Peyer's patch (tissue), 4 donors: ENCODE results near the gene IFI44.

Source experiments
- CTCF ChIP-seq, 6 experiments: fragments of 450-650 bp in 4 of 6; fragments of 200-600 bp in 2 of 6; sonication (generic) in 1 of 6; IDR thresholded peaks; one replicate each; pipeline ENCODE4 v1.5.1; 2017 to 2019; ENCODE audit warnings: antibody characterized with exemption in 6 of 6, mild to moderate bottlenecking in 3 of 6, moderate library complexity in 1 of 6
- POLR2A ChIP-seq, 2 donors: fragments of 450-650 bp; IDR thresholded peaks; one replicate each; pipeline ENCODE4 v1.5.1; 2017; ENCODE audit warnings: antibody characterized with exemption in 2 of 2, mild to moderate bottlenecking in 2 of 2, moderate library complexity in 2 of 2

- TF ChIP-seq CTCF (IDR thresholded peaks at IDR 0.05) (no peak), POLR2A (IDR thresholded peaks at IDR 0.05) (no peak)
Observed at GRCh38 chr1:78713297-78713696, 63.7 kb downstream of the IFI44 start.
